ENCODE results near the gene MAPK1.
"Not testable (repeated sequence)": the region's sequence is repeated elsewhere in the genome, so short reads cannot be mapped to it uniquely, and the experiment has no call there.

GRCh38 chr22:21910367-21910766 is 42.9 kb upstream of the MAPK1 start:
- TF ChIP-seq CTCF, POLR2A (IDR thresholded peaks at IDR 0.05): not testable (repeated sequence)

All from uterus (tissue), 2 donors.